ENCODE measurements around the gene CACNG1.

The CACNG1 gene

GRCh38 chr17:67044016-67044772 lies at the start of gene CACNG1:
Gene CACNG1 (plus strand): TSS chr17:67044554. CDS start chr17:67044661, 107 bp downstream.
- no peak for DNase-seq (ENCODE audit: low spot score)

- DNase-seq (ENCODE audit: low spot score) = no peak
These were observed 49.3 kb upstream of the CACNG1 start for GRCh38 chr17:66994930-66995535.

DNA sequence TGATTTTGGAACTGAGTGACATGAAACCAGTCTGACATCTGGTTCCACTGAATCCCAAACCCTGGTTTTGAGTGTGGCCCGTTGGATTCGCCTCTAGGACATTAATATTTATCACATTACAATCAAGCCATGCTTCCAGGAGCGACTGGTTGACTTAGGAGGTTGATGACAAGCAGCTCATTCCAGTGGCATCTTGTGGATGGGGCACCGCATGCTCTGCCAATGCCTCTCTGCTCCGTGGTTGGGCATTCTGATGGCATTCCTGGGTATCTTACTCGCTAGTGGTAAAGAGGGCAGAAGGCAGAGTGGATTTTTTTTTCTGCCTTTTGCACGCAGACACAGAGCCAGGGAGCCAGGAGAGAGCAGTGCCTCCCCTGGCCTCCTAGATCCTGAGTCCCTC lies 48.4 kb upstream of the CACNG1 start:
- no peak for DNase-seq (ENCODE audit: low spot score)

DNA sequence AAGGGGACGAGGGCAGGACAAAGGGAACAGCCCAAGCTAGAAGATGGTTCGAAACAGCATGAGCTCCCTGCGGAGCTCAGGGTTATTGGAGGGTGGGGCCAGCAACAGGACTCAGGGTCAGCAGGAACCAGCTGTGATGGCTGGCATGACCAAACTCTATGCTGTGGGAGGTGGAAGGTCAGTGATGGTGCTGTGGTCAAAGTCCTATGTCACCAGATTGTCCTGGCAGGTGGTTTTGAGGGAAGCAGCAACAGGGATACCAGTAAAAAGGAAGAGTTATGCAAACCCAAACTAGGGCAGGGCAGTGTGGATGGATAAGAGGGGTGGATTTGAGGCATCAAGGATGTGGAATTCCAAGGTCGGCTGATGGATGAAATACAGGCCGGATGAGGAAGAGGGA lies 47.4 kb upstream of the CACNG1 start:
- DNase-seq (ENCODE audit: low spot score) = no peak

GRCh38 chr17:67003231-67003630 lies 41.1 kb upstream of the CACNG1 start:
- no peak for DNase-seq (ENCODE audit: low spot score)

GRCh38 chr17:67004181-67004580 lies 40.2 kb upstream of the CACNG1 start:
- no peak for DNase-seq (ENCODE audit: low spot score)

DNA sequence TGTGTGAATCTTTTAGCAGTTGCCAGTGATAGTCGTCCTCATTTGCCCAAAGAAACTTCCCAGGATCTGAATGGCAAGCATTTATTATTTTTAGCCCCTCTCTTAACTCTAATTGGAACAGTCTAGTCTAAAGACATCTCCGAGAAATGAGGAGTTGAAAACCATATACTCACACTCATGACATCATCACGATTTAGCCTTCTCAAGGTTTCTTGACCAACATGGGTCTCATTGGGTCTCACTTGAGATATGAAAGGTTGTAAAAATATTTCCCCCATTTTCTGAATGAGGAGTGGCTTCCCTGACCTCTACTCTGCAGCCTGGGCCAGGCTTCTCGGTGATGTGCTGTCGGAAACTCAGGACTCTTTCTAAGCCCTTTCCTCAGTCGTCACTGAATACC lies 37.1 kb upstream of the CACNG1 start:
- DNase-seq (ENCODE audit: low spot score) = no peak

DNA sequence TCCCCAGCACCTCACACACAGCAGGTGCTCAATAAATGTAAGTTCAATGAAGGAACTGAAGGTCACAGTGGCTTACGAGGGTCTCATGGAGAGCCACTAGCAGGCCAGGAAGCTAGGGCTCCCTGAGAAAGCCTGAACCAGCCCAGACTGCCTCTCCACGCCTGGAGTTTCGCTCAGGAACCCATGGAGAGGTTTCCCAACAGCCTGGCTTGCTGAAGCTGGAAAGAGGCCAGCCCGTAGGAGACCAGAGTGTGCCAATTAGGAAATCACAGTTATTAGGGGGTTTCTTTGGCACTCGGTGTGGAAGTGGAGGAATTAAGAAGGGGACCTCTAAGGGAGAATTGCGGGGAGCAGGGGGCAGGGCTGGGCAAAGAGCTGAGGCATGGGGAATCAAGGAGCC lies 36.3 kb upstream of the CACNG1 start:
- no peak for DNase-seq (ENCODE audit: low spot score)

- DNase-seq (ENCODE audit: low spot score) = no peak
These were observed 32.7 kb upstream of the CACNG1 start for GRCh38 chr17:67011527-67012175.

- no peak for DNase-seq (ENCODE audit: low spot score)
These were observed 30.5 kb upstream of the CACNG1 start for GRCh38 chr17:67013891-67014290.

DNA sequence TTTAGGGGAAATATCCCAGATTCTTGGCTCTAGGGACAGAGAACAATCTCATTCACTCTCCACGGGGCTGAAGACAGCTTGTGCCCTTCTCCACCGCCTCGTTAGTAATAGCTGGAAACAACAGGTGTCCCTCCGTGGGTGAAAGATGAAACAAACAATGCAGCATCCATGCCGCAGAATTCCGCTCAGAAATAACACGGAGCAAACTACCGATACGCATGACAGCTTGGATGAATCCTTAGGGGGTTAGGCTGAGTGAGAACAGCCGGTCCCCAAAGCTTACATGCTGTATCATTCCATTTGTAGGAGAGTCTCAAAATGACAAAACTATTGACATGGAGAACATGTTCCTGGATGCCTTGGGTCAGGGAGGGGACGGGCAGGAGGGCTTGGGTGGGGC lies 29.4 kb upstream of the CACNG1 start:
- no peak for DNase-seq (ENCODE audit: low spot score)

DNA sequence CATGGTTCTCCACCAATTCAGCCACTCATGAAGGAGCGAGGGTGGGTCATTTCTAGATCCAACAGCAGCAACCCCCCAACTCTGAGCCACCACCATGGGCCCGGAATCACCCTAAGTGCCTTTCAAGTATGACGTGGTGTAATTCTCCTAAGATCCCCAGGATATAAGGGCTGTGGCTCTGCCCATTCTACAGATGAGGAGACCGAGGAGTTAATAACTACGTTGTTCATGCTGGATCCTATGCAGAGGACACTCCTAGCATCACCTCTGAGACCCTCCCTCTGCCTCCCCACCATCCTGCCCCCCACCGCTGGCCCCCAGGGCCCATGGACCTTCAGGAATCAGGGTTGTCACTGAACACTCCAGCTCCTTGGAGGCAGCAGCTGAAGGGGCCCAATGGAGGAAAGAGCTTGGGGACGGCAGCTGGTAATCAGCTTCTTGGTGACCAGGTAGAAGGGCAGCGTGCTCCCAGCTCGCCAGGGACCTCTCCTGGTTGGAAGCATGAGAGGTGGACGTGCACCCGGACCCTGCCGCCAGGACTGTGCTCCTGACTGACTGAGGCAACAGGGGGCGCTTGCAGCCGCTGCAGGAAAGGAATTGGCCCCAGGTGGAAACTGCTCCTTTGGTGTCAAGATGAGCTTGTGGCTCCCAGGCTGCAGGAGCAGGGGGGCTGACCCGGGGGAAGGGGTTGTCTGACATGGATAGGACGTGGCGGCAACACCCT lies 28.2 kb upstream of the CACNG1 start:
- DNase-seq (ENCODE audit: low spot score) = no peak

DNA sequence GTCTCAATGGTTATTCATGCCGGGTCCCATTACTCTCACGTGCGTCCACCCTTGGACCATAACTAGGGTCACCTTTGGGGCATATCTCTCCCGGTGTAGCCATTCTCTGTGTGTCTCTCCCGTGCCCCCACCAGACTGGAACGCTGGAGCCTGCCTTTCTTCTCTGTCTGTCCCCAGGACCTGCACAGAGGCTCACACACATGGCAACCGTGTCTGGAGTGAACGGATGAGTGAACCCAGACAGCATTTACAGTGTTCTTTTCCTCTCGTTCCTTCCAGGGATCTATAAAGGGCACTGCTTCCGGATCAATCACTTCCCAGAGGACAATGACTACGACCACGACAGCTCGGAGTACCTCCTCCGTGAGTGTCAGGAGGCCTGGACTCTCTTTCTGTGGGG lies 26.4 kb upstream of the CACNG1 start:
- DNase-seq (ENCODE audit: low spot score) = no peak

DNA sequence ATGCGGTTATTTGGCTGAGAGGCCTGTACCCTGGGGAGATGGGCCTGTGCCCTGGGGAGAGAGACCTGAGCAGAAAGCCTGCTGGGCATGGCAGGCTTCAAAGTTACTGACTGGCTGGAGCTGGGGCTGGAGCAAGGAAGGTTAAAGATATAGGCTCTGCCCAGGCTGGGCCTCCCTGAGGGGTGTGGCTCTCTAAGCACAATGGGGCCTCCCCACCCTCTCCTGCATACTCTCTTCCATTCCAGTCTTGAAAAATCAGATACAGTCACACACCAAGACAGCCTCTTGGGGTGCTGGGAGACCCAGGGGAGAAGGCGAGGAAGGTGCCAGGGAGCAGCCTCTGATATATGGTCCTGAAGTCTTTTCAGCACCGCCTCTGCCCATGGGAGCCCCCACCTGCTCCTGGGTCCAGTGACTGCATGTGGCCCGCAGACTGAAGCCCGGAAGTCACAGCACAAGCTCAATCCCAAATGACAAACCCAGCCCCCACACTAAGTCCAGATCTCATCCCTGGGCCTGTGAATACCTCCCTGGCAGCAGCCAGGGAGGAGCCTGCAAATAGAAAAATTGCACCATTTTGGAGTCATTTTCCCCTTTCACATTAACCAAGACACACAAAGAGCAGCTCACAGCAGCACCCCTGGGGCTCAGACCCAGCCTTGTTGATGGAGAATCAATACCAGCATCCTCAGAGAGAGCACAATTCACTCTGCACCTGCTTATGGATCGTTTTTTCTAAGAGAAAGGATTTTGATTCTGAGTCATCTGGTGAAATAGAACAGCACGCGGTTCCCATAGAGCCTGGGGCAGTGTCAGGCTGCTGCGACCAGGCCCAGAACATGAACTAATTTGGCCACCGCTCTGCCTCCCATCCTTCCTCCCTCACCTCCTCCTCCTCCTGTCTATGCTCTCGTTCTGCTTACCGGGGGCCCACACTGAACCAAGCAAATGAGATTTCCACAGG lies 25.6 kb upstream of the CACNG1 start:
- no peak for DNase-seq (ENCODE audit: low spot score)

- no peak for DNase-seq (ENCODE audit: low spot score)
These were observed 24.5 kb upstream of the CACNG1 start for GRCh38 chr17:67019809-67020208.

DNA sequence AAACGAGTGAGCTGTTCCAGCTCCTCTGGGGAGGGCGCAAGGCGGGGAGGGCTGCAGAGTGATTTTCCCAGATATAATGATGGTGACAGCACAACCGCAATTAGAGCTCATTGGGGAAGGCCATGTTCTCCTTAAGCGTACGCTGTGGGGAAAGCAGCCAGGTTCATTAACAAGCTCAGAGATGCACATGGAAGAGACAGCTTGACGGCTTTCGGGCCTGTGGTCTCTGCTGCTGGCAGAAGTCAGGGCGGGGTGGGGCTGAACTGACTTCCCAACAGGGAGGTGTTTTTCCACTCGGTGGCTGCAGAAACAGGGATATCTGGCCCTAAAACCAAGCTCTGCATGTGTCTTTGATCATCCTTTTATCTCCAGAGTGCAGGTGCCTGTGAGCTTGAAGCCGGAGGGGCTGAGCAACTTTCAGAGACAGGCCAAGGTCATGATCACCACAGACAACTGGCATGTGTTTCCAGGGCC lies 24.0 kb upstream of the CACNG1 start:
- DNase-seq (ENCODE audit: low spot score) = no peak

- no peak for DNase-seq (ENCODE audit: low spot score)
These were observed 23.2 kb upstream of the CACNG1 start for GRCh38 chr17:67021196-67021595.

GRCh38 chr17:67021743-67022450 lies 22.5 kb upstream of the CACNG1 start:
- no peak for DNase-seq (ENCODE audit: low spot score)

DNA sequence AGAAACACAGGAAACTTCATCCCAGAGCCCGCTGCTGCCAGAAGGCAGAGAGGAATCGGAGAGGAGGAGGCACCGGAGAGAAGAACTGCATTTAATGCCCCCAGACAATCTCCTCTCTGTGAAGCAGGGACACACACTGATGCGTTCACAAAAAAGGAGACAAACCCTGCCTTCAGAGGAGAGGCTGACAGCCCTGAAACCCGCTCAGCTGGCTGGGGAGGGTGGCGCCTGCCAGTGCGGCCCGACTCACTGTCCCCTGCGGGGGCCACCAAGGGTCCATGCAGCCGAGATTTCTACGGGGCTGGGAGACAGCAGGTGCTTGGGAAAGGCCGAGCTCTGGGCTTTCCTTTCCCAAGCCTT lies 21.9 kb upstream of the CACNG1 start:
- DNase-seq (ENCODE audit: low spot score) = peak; percentile 46

DNA sequence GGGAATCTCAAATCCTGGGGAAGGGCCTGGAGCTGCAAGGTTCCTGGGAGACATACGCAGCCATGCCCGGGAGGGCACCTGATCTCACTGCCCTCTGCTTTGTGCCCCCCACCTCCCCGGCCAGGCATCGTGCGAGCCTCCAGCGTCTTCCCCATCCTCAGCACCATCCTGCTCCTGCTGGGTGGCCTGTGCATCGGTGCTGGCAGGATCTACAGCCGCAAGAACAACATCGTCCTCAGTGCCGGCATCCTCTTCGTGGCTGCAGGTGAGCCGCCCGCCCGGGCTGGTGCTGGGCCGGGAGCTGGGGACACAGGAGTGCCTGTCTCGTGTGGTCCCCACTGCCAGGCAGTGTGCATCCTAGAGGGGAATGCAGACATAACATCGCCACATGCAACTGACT lies 19.6 kb upstream of the CACNG1 start:
- no peak for DNase-seq (ENCODE audit: low spot score)

Measured in globus pallidus (tissue), 1 donor.